COR-L47 (cell line): ENCODE results near the gene MORF4L1.
A peak's percentile ranks its signal among the peaks of the same experiment; 100 is the strongest.
"Not testable (repeated sequence)": the region's sequence is repeated elsewhere in the genome, so short reads cannot be mapped to it uniquely, and the experiment has no call there.

ENCODE experiments used
- DNase-seq: peaks from one replicate; lab custom pipeline; 2025; lab: John Stamatoyannopoulos, UW

The MORF4L1 gene

GRCh38 chr15:78872155-78872971 lies at the start of gene MORF4L1:
MORF4L1 (plus strand) TSS chr15:78872890; CDS start chr15:78873018, 128 bp downstream.
- DNase-seq = peak; percentile 97

- DNase-seq = no peak
Measured at GRCh38 chr15:78828920-78829319, 43.8 kb upstream of the MORF4L1 start.

GRCh38 chr15:78830514-78831228 lies 42.0 kb upstream of the MORF4L1 start:
- DNase-seq = no peak

GRCh38 chr15:78831229-78832207 lies 41.2 kb upstream of the MORF4L1 start:
- no peak for DNase-seq

- DNase-seq = no peak
Measured at GRCh38 chr15:78836333-78836732, 36.4 kb upstream of the MORF4L1 start.

- DNase-seq = no peak
Measured at GRCh38 chr15:78837131-78837530, 35.6 kb upstream of the MORF4L1 start.

GRCh38 chr15:78837543-78837942 lies 35.1 kb upstream of the MORF4L1 start:
- DNase-seq = no peak

- no peak for DNase-seq
Measured at GRCh38 chr15:78838489-78838888, 34.2 kb upstream of the MORF4L1 start.

GRCh38 chr15:78839151-78839550 lies 33.5 kb upstream of the MORF4L1 start:
- DNase-seq = not testable (repeated sequence)

- DNase-seq = no peak
Measured at GRCh38 chr15:78840661-78841375, 31.9 kb upstream of the MORF4L1 start.

GRCh38 chr15:78841376-78841706 lies 31.3 kb upstream of the MORF4L1 start:
- DNase-seq = no peak

- no peak for DNase-seq
Measured at GRCh38 chr15:78841891-78842290, 30.8 kb upstream of the MORF4L1 start.

- no peak for DNase-seq
Measured at GRCh38 chr15:78842519-78842918, 30.2 kb upstream of the MORF4L1 start.

- not testable (repeated sequence) for DNase-seq
Measured at GRCh38 chr15:78846906-78847305, 25.8 kb upstream of the MORF4L1 start.

- not testable (repeated sequence) for DNase-seq
Measured at GRCh38 chr15:78847387-78847906, 25.2 kb upstream of the MORF4L1 start.

- no peak for DNase-seq
Measured at GRCh38 chr15:78850352-78850751, 22.3 kb upstream of the MORF4L1 start.

- DNase-seq = no peak
Measured at GRCh38 chr15:78850941-78851755, 21.5 kb upstream of the MORF4L1 start.

- no peak for DNase-seq
Measured at GRCh38 chr15:78853500-78853899, 19.2 kb upstream of the MORF4L1 start.

- no peak for DNase-seq
Measured at GRCh38 chr15:78854833-78855372, 17.8 kb upstream of the MORF4L1 start.

GRCh38 chr15:78855746-78856145 lies 16.9 kb upstream of the MORF4L1 start:
- DNase-seq = no peak
